Activated T-cell treated with anti-CD3 and anti-CD28 coated beads, Interleukin-2, amount 50 U/mL, for 72 hours (primary cell): ENCODE results near the gene SDK1. TPM values are rescaled to one million over a fixed set of nuclear protein-coding genes. Genes with fewer than 3 reads are reported as not detected.

ENCODE experiments used
- ATAC-seq, 2 donors: fragments of 150-1000 bp; cut with Tn5 transposase; replicated peaks in 1 of 2; 2 replicates each; pipeline ENCODE4 v1.10.0; 2021; ENCODE audit warnings: moderate library complexity in 2 of 2, mild to moderate bottlenecking in 1 of 2
- DNase-seq, 2 donors: peaks; one replicate each; pipeline ENCODE4 v3.0.0; 2021 to 2022; ENCODE audit warnings: mixed read lengths in 1 of 2
- H3K27ac Mint-ChIP-seq: one replicate; pipeline ENCODE4 v1.8.0; 2022; ENCODE audit warnings: mild to moderate bottlenecking, moderate library complexity, mixed read lengths
- H3K27me3 Mint-ChIP-seq: one replicate; pipeline ENCODE4 v1.8.0; 2022; ENCODE audit warnings: low read depth, mixed read lengths
- H3K36me3 Mint-ChIP-seq, 2 donors: one replicate each; pipeline ENCODE4 v1.8.0; 2022; ENCODE audit warnings: mixed read lengths in 2 of 2, mild to moderate bottlenecking in 1 of 2; ENCODE audit not compliant: insufficient read depth in 2 of 2
- H3K4me1 Mint-ChIP-seq: one replicate; pipeline ENCODE4 v1.8.0; 2022; ENCODE audit warnings: low read depth, mixed read lengths
- H3K4me3 Mint-ChIP-seq, 2 donors: one replicate each; pipeline ENCODE4 v1.8.0; 2022; ENCODE audit warnings: mild to moderate bottlenecking in 2 of 2, mixed read lengths in 2 of 2, moderate library complexity in 2 of 2
- H3K9me3 Mint-ChIP-seq, 2 donors: one replicate each; pipeline ENCODE4 v1.8.0; 2022; ENCODE audit warnings: mixed read lengths in 2 of 2
- total RNA-seq, 2 donors: library from RNA; stranded (reverse); gene quantifications; one replicate each; pipeline ENCODE4 v1.2.3, GENCODE V29; 2022

The SDK1 gene
- total RNA-seq, 2 donors from 2014 or later, result 6.1 to 6.3 TPM

- Mint-ChIP-seq H3K27me3 (no peaks in the 10 kb centered on the region), H3K4me3 (no peak overlapping the region), H3K4me1 (no peaks in the 10 kb centered on the region), H3K9me3 (no peaks in the 10 kb centered on the region), H3K27ac (no peak overlapping the region), H3K36me3 (no peaks in the 10 kb centered on the region)
- DNase-seq (no peak), ATAC-seq (no peak)
Observed at GRCh38 chr7:4164556-4164955, 863.5 kb downstream of the SDK1 start.

GRCh38 chr7:4166340-4166739 is 865.3 kb downstream of the SDK1 start:
- DNase-seq, result no peak
- no peak for ATAC-seq
- no peaks in the 10 kb centered on the region for H3K4me1 Mint-ChIP-seq
- H3K36me3 Mint-ChIP-seq, result no peaks in the 10 kb centered on the region
- no peaks in the 10 kb centered on the region for H3K27me3 Mint-ChIP-seq
- H3K27ac Mint-ChIP-seq, result no peak overlapping the region
- no peak overlapping the region for H3K4me3 Mint-ChIP-seq
- no peaks in the 10 kb centered on the region for H3K9me3 Mint-ChIP-seq

GRCh38 chr7:4166807-4167206 is 865.8 kb downstream of the SDK1 start:
- no peaks in the 10 kb centered on the region for H3K4me1 Mint-ChIP-seq
- DNase-seq, result no peak
- no peak overlapping the region for H3K4me3 Mint-ChIP-seq
- H3K27ac Mint-ChIP-seq, result no peak overlapping the region
- no peaks in the 10 kb centered on the region for H3K36me3 Mint-ChIP-seq
- no peaks in the 10 kb centered on the region for H3K9me3 Mint-ChIP-seq
- ATAC-seq, result no peak
- no peaks in the 10 kb centered on the region for H3K27me3 Mint-ChIP-seq

- H3K27me3 Mint-ChIP-seq, result no peaks in the 10 kb centered on the region
- H3K36me3 Mint-ChIP-seq, result no peaks in the 10 kb centered on the region
- H3K4me1 Mint-ChIP-seq, result no peaks in the 10 kb centered on the region
- H3K9me3 Mint-ChIP-seq, result no peaks in the 10 kb centered on the region
- DNase-seq, result no peak
- ATAC-seq, result no peak
- no peak overlapping the region for H3K27ac Mint-ChIP-seq
- no peak overlapping the region for H3K4me3 Mint-ChIP-seq
Observed at GRCh38 chr7:4167385-4167910, 866.4 kb downstream of the SDK1 start.

GRCh38 chr7:4168041-4168440 is 867.0 kb downstream of the SDK1 start:
- Mint-ChIP-seq H3K4me1 (no peaks in the 10 kb centered on the region), H3K4me3 (no peak overlapping the region), H3K27ac (no peak overlapping the region), H3K36me3 (no peaks in the 10 kb centered on the region), H3K9me3 (no peaks in the 10 kb centered on the region), H3K27me3 (no peaks in the 10 kb centered on the region)
- DNase-seq (no peak), ATAC-seq (no peak)

GRCh38 chr7:4168541-4168940 is 867.5 kb downstream of the SDK1 start:
- Mint-ChIP-seq H3K27me3 (no peaks in the 10 kb centered on the region), H3K4me3 (no peak overlapping the region), H3K36me3 (no peaks in the 10 kb centered on the region), H3K27ac (no peak overlapping the region), H3K9me3 (no peaks in the 10 kb centered on the region), H3K4me1 (no peaks in the 10 kb centered on the region)
- ATAC-seq (no peak), DNase-seq (no peak)

GRCh38 chr7:4169455-4169854 is 868.4 kb downstream of the SDK1 start:
- no peaks in the 10 kb centered on the region for H3K4me1 Mint-ChIP-seq
- ATAC-seq, result no peak
- no peaks in the 10 kb centered on the region for H3K9me3 Mint-ChIP-seq
- no peak for DNase-seq
- H3K27ac Mint-ChIP-seq, result no peak overlapping the region
- H3K36me3 Mint-ChIP-seq, result no peaks in the 10 kb centered on the region
- H3K4me3 Mint-ChIP-seq, result no peak overlapping the region
- no peaks in the 10 kb centered on the region for H3K27me3 Mint-ChIP-seq

GRCh38 chr7:4170997-4171786 is 870.1 kb downstream of the SDK1 start:
- Mint-ChIP-seq H3K4me3 (no peak overlapping the region), H3K4me1 (no peaks in the 10 kb centered on the region), H3K27me3 (no peaks in the 10 kb centered on the region), H3K27ac (no peak overlapping the region), H3K36me3 (no peaks in the 10 kb centered on the region), H3K9me3 (no peaks in the 10 kb centered on the region)
- ATAC-seq (no peak), DNase-seq (no peak)

- Mint-ChIP-seq H3K4me3 (no peak overlapping the region), H3K4me1 (no peaks in the 10 kb centered on the region), H3K9me3 (no peaks in the 10 kb centered on the region), H3K27ac (no peak overlapping the region), H3K27me3 (no peaks in the 10 kb centered on the region), H3K36me3 (no peaks in the 10 kb centered on the region)
- DNase-seq (no peak), ATAC-seq (no peak)
Observed at GRCh38 chr7:4172883-4173282, 871.8 kb downstream of the SDK1 start.

- no peaks in the 10 kb centered on the region for H3K4me1 Mint-ChIP-seq
- no peaks in the 10 kb centered on the region for H3K36me3 Mint-ChIP-seq
- DNase-seq (no peak), ATAC-seq (no peak)
- H3K27ac Mint-ChIP-seq, result no peak overlapping the region
- no peaks in the 10 kb centered on the region for H3K27me3 Mint-ChIP-seq
- no peaks in the 10 kb centered on the region for H3K9me3 Mint-ChIP-seq
- no peak overlapping the region for H3K4me3 Mint-ChIP-seq
Observed at GRCh38 chr7:4173615-4174014, 872.6 kb downstream of the SDK1 start.

- no peaks in the 10 kb centered on the region for H3K36me3 Mint-ChIP-seq
- H3K27me3 Mint-ChIP-seq, result no peaks in the 10 kb centered on the region
- H3K9me3 Mint-ChIP-seq, result no peaks in the 10 kb centered on the region
- no peak for ATAC-seq
- no peaks in the 10 kb centered on the region for H3K4me1 Mint-ChIP-seq
- H3K4me3 Mint-ChIP-seq, result no peak overlapping the region
- no peak overlapping the region for H3K27ac Mint-ChIP-seq
- DNase-seq, result no peak
Observed at GRCh38 chr7:4174016-4174415, 873.0 kb downstream of the SDK1 start.

- no peak overlapping the region for H3K4me3 Mint-ChIP-seq
- no peaks in the 10 kb centered on the region for H3K4me1 Mint-ChIP-seq
- ATAC-seq, result no peak
- DNase-seq, result no peak
- no peaks in the 10 kb centered on the region for H3K27me3 Mint-ChIP-seq
- no peaks in the 10 kb centered on the region for H3K9me3 Mint-ChIP-seq
- H3K36me3 Mint-ChIP-seq, result no peaks in the 10 kb centered on the region
- no peak overlapping the region for H3K27ac Mint-ChIP-seq
Observed at GRCh38 chr7:4174451-4174850, 873.4 kb downstream of the SDK1 start.

- Mint-ChIP-seq H3K4me3 (no peak overlapping the region), H3K4me1 (no peaks in the 10 kb centered on the region), H3K27me3 (no peaks in the 10 kb centered on the region), H3K9me3 (no peaks in the 10 kb centered on the region), H3K36me3 (no peaks in the 10 kb centered on the region), H3K27ac (no peak overlapping the region)
- ATAC-seq, result no peak
- no peak for DNase-seq
Observed at GRCh38 chr7:4174884-4175283, 873.8 kb downstream of the SDK1 start.

- ATAC-seq, result no peak
- H3K9me3 Mint-ChIP-seq, result no peaks in the 10 kb centered on the region
- H3K4me1 Mint-ChIP-seq, result no peaks in the 10 kb centered on the region
- no peak for DNase-seq
- no peak overlapping the region for H3K4me3 Mint-ChIP-seq
- no peak overlapping the region for H3K27ac Mint-ChIP-seq
- H3K36me3 Mint-ChIP-seq, result no peaks in the 10 kb centered on the region
- no peaks in the 10 kb centered on the region for H3K27me3 Mint-ChIP-seq
Observed at GRCh38 chr7:4175346-4175973, 874.4 kb downstream of the SDK1 start.
